BLaER1 treated with 17β-estradiol and CSF1 and Interleukin-3, amounts not matched to agents 10 nM and 100 nM (cell line): Measurements from ENCODE around the gene NFAT5.

Experiments
- H3K27ac ChIP-seq, 11 experiments: shearing (Covaris generic); formaldehyde crosslinking; 2 replicates each; pipeline ENCODE4 v1.8.1; 2022
- H3K27me3 ChIP-seq, 11 experiments: shearing (Covaris generic); formaldehyde crosslinking; 2 replicates each; pipeline ENCODE4 v1.8.1; 2022
- H3K36me3 ChIP-seq, 11 experiments: shearing (Covaris generic); formaldehyde crosslinking; 2 replicates each; pipeline ENCODE4 v1.8.1; 2022
- H3K4me1 ChIP-seq, 10 experiments: shearing (Covaris generic); formaldehyde crosslinking; 2 replicates each; pipeline ENCODE4 v1.8.1; 2022
- H3K4me2 ChIP-seq, 11 experiments: shearing (Covaris generic); formaldehyde crosslinking; 2 replicates each; pipeline ENCODE4 v1.8.1; 2022
- H3K4me3 ChIP-seq, 10 experiments: shearing (Covaris generic); formaldehyde crosslinking; 2 replicates each; pipeline ENCODE4 v1.8.1; 2022
- H3K9ac ChIP-seq, 11 experiments: shearing (Covaris generic); formaldehyde crosslinking; 2 replicates each; pipeline ENCODE4 v1.8.1; 2022
- H3K9me3 ChIP-seq, 11 experiments: shearing (Covaris generic); formaldehyde crosslinking; replicated peaks in 1 of 11; 2 replicates each; pipeline ENCODE4 v1.8.1; 2022
- H4K20me1 ChIP-seq, 11 experiments: shearing (Covaris generic); formaldehyde crosslinking; 2 replicates each; pipeline ENCODE4 v1.8.1; 2022
- Cebpa-rat ChIP-seq, 11 experiments: shearing (Covaris generic); IDR thresholded peaks; 2 replicates each; pipeline ENCODE4 v1.8.1; 2022

The NFAT5 gene

GRCh38 chr16:69596801-69597200 lies 31.0 kb downstream of the NFAT5 start:
- no peak overlapping the region for H3K4me2 ChIP-seq
- H3K36me3 ChIP-seq = peaks cover 8 to 54% (median 23%) of the 10 kb centered on the region in 11 experiments; a peak in 19 of 22 replicates
- peaks cover 0 to 24% (median 0%) of the 10 kb centered on the region in 10 experiments; a peak in 7 of 20 replicates for H3K4me1 ChIP-seq
- no peak for TF ChIP-seq Cebpa-rat (IDR thresholded peaks at IDR 0.05)
- H3K27me3 ChIP-seq = no peaks in the 10 kb centered on the region
- no peak overlapping the region for H3K4me3 ChIP-seq
- H3K27ac ChIP-seq = no peak overlapping the region
- H3K9ac ChIP-seq = no peak overlapping the region
- H3K9me3 ChIP-seq = peaks cover 0 to 4% (median 0%) of the 10 kb centered on the region in 11 experiments; a peak in 2 of 22 replicates
- peaks cover 20 to 100% (median 70%) of the 10 kb centered on the region in 11 experiments; a peak in 20 of 22 replicates for H4K20me1 ChIP-seq

- Histone ChIP-seq H3K4me2 (no peak overlapping the region), H3K9ac (no peak overlapping the region), H3K27ac (no peak overlapping the region), H3K4me3 (no peak overlapping the region), H4K20me1 (peaks cover 26 to 100% (median 81%) of the 10 kb centered on the region in 11 experiments; a peak in 20 of 22 replicates), H3K36me3 (peaks cover 8 to 55% (median 29%) of the 10 kb centered on the region in 11 experiments; a peak in 20 of 22 replicates), H3K4me1 (peaks cover 0 to 24% (median 0%) of the 10 kb centered on the region in 10 experiments; a peak in 7 of 20 replicates), H3K9me3 (peaks cover 0 to 4% (median 0%) of the 10 kb centered on the region in 11 experiments; a peak in 2 of 22 replicates), H3K27me3 (no peaks in the 10 kb centered on the region)
- TF ChIP-seq Cebpa-rat (IDR thresholded peaks at IDR 0.05) = no peak
These were observed 32.3 kb downstream of the NFAT5 start for GRCh38 chr16:69598045-69598444.

- H3K27me3 ChIP-seq = no peaks in the 10 kb centered on the region
- H3K9me3 ChIP-seq = peaks cover 0 to 4% (median 0%) of the 10 kb centered on the region in 11 experiments; a peak in 2 of 22 replicates
- no peak overlapping the region for H3K9ac ChIP-seq
- H3K4me2 ChIP-seq = peak overlapping the region in 2 of 11 experiments; percentile 9 to 28; a peak in 1 of 22 replicates
- peaks cover 26 to 100% (median 79%) of the 10 kb centered on the region in 11 experiments; a peak in 20 of 22 replicates for H4K20me1 ChIP-seq
- H3K36me3 ChIP-seq = peaks cover 2 to 45% (median 19%) of the 10 kb centered on the region in 11 experiments; a peak in 19 of 22 replicates
- no peak overlapping the region for H3K4me3 ChIP-seq
- TF ChIP-seq Cebpa-rat (IDR thresholded peaks at IDR 0.05) = no peak
- H3K27ac ChIP-seq = no peak overlapping the region
- peaks cover 0 to 24% (median 0%) of the 10 kb centered on the region in 10 experiments; a peak in 7 of 20 replicates for H3K4me1 ChIP-seq
These were observed 34.0 kb downstream of the NFAT5 start for GRCh38 chr16:69599731-69600130.

- H3K27ac ChIP-seq = no peak overlapping the region
- no peak overlapping the region for H3K9ac ChIP-seq
- no peak for TF ChIP-seq Cebpa-rat (IDR thresholded peaks at IDR 0.05)
- H3K4me2 ChIP-seq = peak overlapping the region in 2 of 11 experiments; percentile 9 to 28; a peak in 3 of 22 replicates
- no peaks in the 10 kb centered on the region for H3K27me3 ChIP-seq
- H3K4me1 ChIP-seq = peaks cover 0 to 24% (median 0%) of the 10 kb centered on the region in 10 experiments; a peak in 7 of 20 replicates
- H3K36me3 ChIP-seq = peaks cover 0 to 40% (median 16%) of the 10 kb centered on the region in 11 experiments; a peak in 17 of 22 replicates
- H3K4me3 ChIP-seq = no peak overlapping the region
- H3K9me3 ChIP-seq = peaks cover 0 to 1% (median 0%) of the 10 kb centered on the region in 11 experiments; a peak in 1 of 22 replicates
- H4K20me1 ChIP-seq = peaks cover 26 to 100% (median 75%) of the 10 kb centered on the region in 11 experiments; a peak in 20 of 22 replicates
These were observed 34.4 kb downstream of the NFAT5 start for GRCh38 chr16:69600202-69600601.

- H4K20me1 ChIP-seq = peaks cover 30 to 100% (median 76%) of the 10 kb centered on the region in 11 experiments; a peak in 21 of 22 replicates
These were observed 35.5 kb downstream of the NFAT5 start for GRCh38 chr16:69601250-69601649.

GRCh38 chr16:69606985-69607384 lies 41.2 kb downstream of the NFAT5 start:
- H3K4me2 ChIP-seq = no peak overlapping the region
- no peaks in the 10 kb centered on the region for H3K27me3 ChIP-seq
- no peaks in the 10 kb centered on the region for H3K9me3 ChIP-seq
- peaks cover 0 to 5% (median 0%) of the 10 kb centered on the region in 10 experiments; a peak in 1 of 20 replicates for H3K4me1 ChIP-seq
- peaks cover 14 to 55% (median 33%) of the 10 kb centered on the region in 11 experiments; a peak in 20 of 22 replicates for H3K36me3 ChIP-seq
- no peak overlapping the region for H3K27ac ChIP-seq
- H3K9ac ChIP-seq = no peak overlapping the region
- peaks cover 31 to 100% (median 82%) of the 10 kb centered on the region in 11 experiments for H4K20me1 ChIP-seq
- TF ChIP-seq Cebpa-rat (IDR thresholded peaks at IDR 0.05) = no peak
- H3K4me3 ChIP-seq = no peak overlapping the region

More at GRCh38 chr16:69601250-69601649, 35.5 kb downstream of the NFAT5 start:
- no peaks in the 10 kb centered on the region for H3K27me3 ChIP-seq
- H3K4me2 ChIP-seq = no peak overlapping the region
- H3K9me3 ChIP-seq = no peaks in the 10 kb centered on the region
- peaks cover 0 to 24% (median 0%) of the 10 kb centered on the region in 10 experiments; a peak in 7 of 20 replicates for H3K4me1 ChIP-seq
- TF ChIP-seq Cebpa-rat (IDR thresholded peaks at IDR 0.05) = no peak
- no peak overlapping the region for H3K9ac ChIP-seq
- no peak overlapping the region for H3K4me3 ChIP-seq
- H3K27ac ChIP-seq = no peak overlapping the region
- H3K36me3 ChIP-seq = peaks cover 3 to 34% (median 15%) of the 10 kb centered on the region in 11 experiments; a peak in 16 of 22 replicates

- H4K20me1 ChIP-seq = peaks cover 31 to 100% (median 80%) of the 10 kb centered on the region in 11 experiments
- no peak overlapping the region for H3K27ac ChIP-seq
- H3K4me1 ChIP-seq = peaks cover 0 to 5% (median 0%) of the 10 kb centered on the region in 10 experiments; a peak in 1 of 20 replicates
- H3K4me3 ChIP-seq = no peak overlapping the region
- H3K4me2 ChIP-seq = no peak overlapping the region
- H3K9ac ChIP-seq = no peak overlapping the region
- H3K9me3 ChIP-seq = no peaks in the 10 kb centered on the region
- no peaks in the 10 kb centered on the region for H3K27me3 ChIP-seq
- H3K36me3 ChIP-seq = peaks cover 14 to 49% (median 29%) of the 10 kb centered on the region in 11 experiments; a peak in 20 of 22 replicates
- no peak for TF ChIP-seq Cebpa-rat (IDR thresholded peaks at IDR 0.05)
These were observed 41.9 kb downstream of the NFAT5 start for GRCh38 chr16:69607674-69608073.

GRCh38 chr16:69610356-69610755 lies 44.6 kb downstream of the NFAT5 start:
- H3K4me2 ChIP-seq = no peak overlapping the region
- no peaks in the 10 kb centered on the region for H3K27me3 ChIP-seq
- H4K20me1 ChIP-seq = peaks cover 43 to 100% (median 92%) of the 10 kb centered on the region in 11 experiments
- no peak overlapping the region for H3K4me3 ChIP-seq
- H3K36me3 ChIP-seq = peaks cover 12 to 41% (median 26%) of the 10 kb centered on the region in 11 experiments; a peak in 18 of 22 replicates
- peaks cover 0 to 5% (median 0%) of the 10 kb centered on the region in 10 experiments; a peak in 1 of 20 replicates for H3K4me1 ChIP-seq
- TF ChIP-seq Cebpa-rat (IDR thresholded peaks at IDR 0.05) = no peak
- no peak overlapping the region for H3K27ac ChIP-seq
- H3K9me3 ChIP-seq = no peaks in the 10 kb centered on the region
- H3K9ac ChIP-seq = no peak overlapping the region

GRCh38 chr16:69611103-69611640 lies 45.4 kb downstream of the NFAT5 start:
- H3K36me3 ChIP-seq = peaks cover 11 to 46% (median 29%) of the 10 kb centered on the region in 11 experiments; a peak in 20 of 22 replicates
- no peak for TF ChIP-seq Cebpa-rat (IDR thresholded peaks at IDR 0.05)
- H3K27ac ChIP-seq = no peak overlapping the region
- H3K4me3 ChIP-seq = no peak overlapping the region
- peaks cover 43 to 100% (median 94%) of the 10 kb centered on the region in 11 experiments for H4K20me1 ChIP-seq
- peaks cover 0 to 3% (median 0%) of the 10 kb centered on the region in 11 experiments; a peak in 1 of 22 replicates for H3K9me3 ChIP-seq
- H3K9ac ChIP-seq = no peak overlapping the region
- H3K27me3 ChIP-seq = no peaks in the 10 kb centered on the region
- H3K4me1 ChIP-seq = peaks cover 0 to 5% (median 0%) of the 10 kb centered on the region in 10 experiments; a peak in 1 of 20 replicates
- H3K4me2 ChIP-seq = no peak overlapping the region
